Purkinje cell (primary cell): Measurements from ENCODE around the gene OR4X1. TPM values are rescaled to one million over a fixed set of nuclear protein-coding genes. Genes with fewer than 3 reads are reported as not detected.

Source experiments
- polyA plus RNA-seq: library from polyadenylated mRNA; unstranded; fragments of >200 nt; fragmentation: Nextera tagmentation; gene quantifications from 2 replicates; pipeline ENCODE4 v1.2.1, GENCODE V29; 2014

OR4X1 gene
- not detected in 2 replicates for polyA plus RNA-seq

GRCh38 chr11:48263423-48263911, at the start of gene OR4X1:
TSS of gene OR4X1 (plus strand) at chr11:48263861. CDS start at chr11:48263861, 0 bp downstream.

DNA sequence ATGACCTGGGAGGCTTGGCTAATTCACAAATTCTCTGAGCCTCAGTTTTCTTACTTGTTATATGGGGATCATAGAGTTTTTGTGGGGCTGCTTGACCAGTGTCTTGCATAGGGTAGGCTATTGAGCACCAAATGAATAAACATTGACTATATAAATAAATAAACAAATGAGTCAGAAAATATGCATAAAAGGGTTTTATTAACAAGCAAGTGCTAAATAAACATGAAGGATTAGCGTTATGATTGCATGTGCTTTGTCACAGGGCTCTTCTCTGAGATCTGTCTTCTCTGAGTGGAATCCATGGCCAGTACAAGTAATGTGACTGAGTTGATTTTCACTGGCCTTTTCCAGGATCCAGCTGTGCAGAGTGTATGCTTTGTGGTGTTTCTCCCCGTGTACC, 47.2 kb upstream of the OR4X1 start, which contains the start of gene OR4B1:
OR4B1 (plus strand) TSS at position 301 of the 400 bp plus-strand sequence; CDS start at position 301, 0 bp downstream.

GRCh38 chr11:48244804-48245203, 18.9 kb upstream of the OR4X1 start, which contains the start of gene OR4X2:
TSS of gene OR4X2 (plus strand) at chr11:48245104. CDS start at chr11:48245104, 0 bp downstream.

GRCh38 chr11:48305923-48306322, 42.3 kb downstream of the OR4X1 start, which contains the start of gene OR4S1:
TSS of gene OR4S1 (plus strand) at chr11:48306223. CDS start at chr11:48306223, 0 bp downstream.

Other genes with a start within 250 kb of the OR4X1 start
- gene OR4B1, start 47.1 kb upstream of the OR4X1 start, polyA plus RNA-seq = not detected in 2 replicates
- gene OR4X2, start 18.8 kb upstream of the OR4X1 start, polyA plus RNA-seq = not detected in 2 replicates
- not detected in 2 replicates for gene OR4S1, start 42.4 kb downstream of the OR4X1 start, polyA plus RNA-seq
- not detected in 2 replicates for gene OR4C3, start 61.1 kb downstream of the OR4X1 start, polyA plus RNA-seq
- gene OR4C5, start 102.6 kb downstream of the OR4X1 start, polyA plus RNA-seq = not detected in 2 replicates
- not detected in 2 replicates for gene OR4A47, start 224.9 kb downstream of the OR4X1 start, polyA plus RNA-seq